ENCODE results near the gene PWWP2A.
"Not testable (repeated sequence)": the region's sequence is repeated elsewhere in the genome, so short reads cannot be mapped to it uniquely, and the experiment has no call there.

GRCh38 chr5:160069120-160069519 lies 50.1 kb downstream of the PWWP2A start:
- TF ChIP-seq CTCF (IDR thresholded peaks at IDR 0.05); PBX3 (IDR thresholded peaks at IDR 0.05); RFX5 (IDR thresholded peaks at IDR 0.05; ENCODE audit: low read length); EP300 (IDR thresholded peaks at IDR 0.05; ENCODE audit: borderline replicate concordance in 1 of 2, low read depth in 1 of 2, low read length in 1 of 2); MAX (IDR thresholded peaks at IDR 0.05; ENCODE audit: low read depth): not testable (repeated sequence)
